HCEC 1CT (cell line): ENCODE results near the gene MCTS1.
"Not testable (repeated sequence)": the region's sequence is repeated elsewhere in the genome, so short reads cannot be mapped to it uniquely, and the experiment has no call there.

Experiments used
- DNase-seq: peaks from one replicate; pipeline ENCODE4 v3.0.0-alpha.2; 2017

Gene MCTS1

GRCh38 chrX:120629667-120630537, 26.0 kb downstream of the MCTS1 start, which contains the start of gene C1GALT1C1:
Gene C1GALT1C1 (minus strand): TSS chrX:120630054. CDS start chrX:120627166, 2,888 bp downstream.
- DNase-seq = peak; percentile 94

- DNase-seq = no peak
Measured at GRCh38 chrX:120638619-120639018, 34.7 kb downstream of the MCTS1 start.

GRCh38 chrX:120642871-120643270, 39.0 kb downstream of the MCTS1 start:
- no peak for DNase-seq

GRCh38 chrX:120647127-120647526, 43.2 kb downstream of the MCTS1 start:
- no peak for DNase-seq

GRCh38 chrX:120652256-120652655, 48.4 kb downstream of the MCTS1 start:
- DNase-seq = not testable (repeated sequence)

- no peak for DNase-seq
Measured at GRCh38 chrX:120653000-120653399, 49.1 kb downstream of the MCTS1 start.

- DNase-seq = no peak
Measured at GRCh38 chrX:120660637-120661036, 56.7 kb downstream of the MCTS1 start.
